ENCODE results near the gene SCN1A.
"Not testable (repeated sequence)": the region's sequence is repeated elsewhere in the genome, so short reads cannot be mapped to it uniquely, and the experiment has no call there.

SCN1A gene

GRCh38 chr2:165972161-165972560, 155.7 kb downstream of the SCN1A start:
- not testable (repeated sequence) for DNase-seq (ENCODE audit: low read depth, low spot score)

- no peak for DNase-seq (ENCODE audit: low read depth, low spot score)
These were observed 157.2 kb downstream of the SCN1A start for GRCh38 chr2:165970663-165971062.

GRCh38 chr2:165969227-165969626, 158.6 kb downstream of the SCN1A start:
- no peak for DNase-seq (ENCODE audit: low read depth, low spot score)

- DNase-seq (ENCODE audit: low read depth, low spot score) = no peak
These were observed 160.1 kb downstream of the SCN1A start for GRCh38 chr2:165967746-165968145.

- no peak for DNase-seq (ENCODE audit: low read depth, low spot score)
These were observed 166.0 kb downstream of the SCN1A start for GRCh38 chr2:165961818-165962217.

GRCh38 chr2:165959371-165959770, 168.4 kb downstream of the SCN1A start:
- DNase-seq (ENCODE audit: low read depth, low spot score) = no peak

GRCh38 chr2:165958313-165958960, 169.4 kb downstream of the SCN1A start:
- no peak for DNase-seq (ENCODE audit: low read depth, low spot score)

GRCh38 chr2:165957030-165957675, 170.7 kb downstream of the SCN1A start:
- DNase-seq (ENCODE audit: low read depth, low spot score) = no peak

- peak; percentile 86 for DNase-seq (ENCODE audit: low read depth, low spot score)
These were observed 173.9 kb downstream of the SCN1A start, which contains the start of gene TTC21B for GRCh38 chr2:165953655-165954606. TTC21B (minus strand) TSS chr2:165953776; CDS start chr2:165953705, 71 bp downstream.

GRCh38 chr2:165953306-165953654, 174.5 kb downstream of the SCN1A start:
- no peak for DNase-seq (ENCODE audit: low read depth, low spot score)

GRCh38 chr2:165952741-165953211, 175.0 kb downstream of the SCN1A start:
- no peak for DNase-seq (ENCODE audit: low read depth, low spot score)

- DNase-seq (ENCODE audit: low read depth, low spot score) = no peak
These were observed 175.7 kb downstream of the SCN1A start for GRCh38 chr2:165952085-165952484.

- no peak for DNase-seq (ENCODE audit: low read depth, low spot score)
These were observed 177.4 kb downstream of the SCN1A start for GRCh38 chr2:165950438-165950837.

- no peak for DNase-seq (ENCODE audit: low read depth, low spot score)
These were observed 186.0 kb downstream of the SCN1A start for GRCh38 chr2:165941827-165942226.

- no peak for DNase-seq (ENCODE audit: low read depth, low spot score)
These were observed 189.6 kb downstream of the SCN1A start for GRCh38 chr2:165938237-165938636.

All from activated CD4-positive, CD25-positive, alpha-beta regulatory T cell treated with anti-CD3 and anti-CD28 coated beads, Interleukin-2, amount 50 U/mL, for 16 hours (primary cell).